Endodermal cell (in vitro differentiated cells): ENCODE results near the gene PASK. TPM values are rescaled to one million over a fixed set of nuclear protein-coding genes. Genes with fewer than 3 reads are reported as not detected.

Experiments used
- DNase-seq: peaks from one replicate; pipeline ENCODE4 v3.0.0-alpha.2; 2017
- H3K27ac ChIP-seq: 2 replicates; pipeline ENCODE4 v1.5.1; 2013; ENCODE audit warnings: mild to moderate bottlenecking, low read depth, low read length, moderate library complexity
- H3K27me3 ChIP-seq: 2 replicates; pipeline ENCODE4 v1.6.1; 2013; ENCODE audit warnings: mild to moderate bottlenecking, low read length, moderate library complexity; ENCODE audit not compliant: insufficient read depth, control insufficient read depth, poor library complexity, severe bottlenecking
- H3K36me3 ChIP-seq: 2 replicates; pipeline ENCODE4 v1.7.0; 2013; ENCODE audit warnings: mild to moderate bottlenecking, low read length, moderate library complexity; ENCODE audit not compliant: control insufficient read depth, insufficient read depth
- H3K4me1 ChIP-seq: one replicate; pipeline ENCODE4 v1.7.0; 2013; ENCODE audit warnings: low read length; ENCODE audit not compliant: control insufficient read depth, insufficient read depth
- H3K4me3 ChIP-seq: 2 replicates; pipeline ENCODE4 v1.5.1; 2013; ENCODE audit warnings: mild to moderate bottlenecking, low read length, moderate library complexity
- H3K9ac ChIP-seq: 2 replicates; pipeline ENCODE4 v1.6.1; 2013; ENCODE audit warnings: mild to moderate bottlenecking, low read length, moderate library complexity; ENCODE audit not compliant: poor library complexity, severe bottlenecking; ENCODE audit errors: extremely low read depth
- H3K9me3 ChIP-seq: 2 replicates; pipeline ENCODE4 v1.6.1; 2013; ENCODE audit warnings: mild to moderate bottlenecking, low read length, moderate library complexity; ENCODE audit not compliant: control insufficient read depth
- H3K27ac Mint-ChIP-seq: 2 replicates; pipeline ENCODE4 v1.8.0; 2020; ENCODE audit warnings: mixed read lengths
- H3K27me3 Mint-ChIP-seq: 2 replicates; pipeline ENCODE4 v1.8.0; 2021; ENCODE audit warnings: mild to moderate bottlenecking, mixed read lengths; ENCODE audit not compliant: insufficient read depth
- H3K36me3 Mint-ChIP-seq: 2 replicates; pipeline ENCODE4 v1.8.0; 2020; ENCODE audit warnings: low read depth, mixed read lengths
- H3K4me1 Mint-ChIP-seq: 2 replicates; pipeline ENCODE4 v1.8.0; 2020; ENCODE audit warnings: mixed read lengths
- H3K4me3 Mint-ChIP-seq: 2 replicates; pipeline ENCODE4 v1.8.0; 2020; ENCODE audit warnings: mild to moderate bottlenecking, moderate library complexity, mixed read lengths
- H3K9me3 Mint-ChIP-seq: 2 replicates; pipeline ENCODE4 v1.8.0; 2020; ENCODE audit warnings: mild to moderate bottlenecking, mixed read lengths
- WGBS, 2 experiments: methylation state at CpG; one replicate each; pipeline versions ENCODE4 v1.1.5 to v1.1.7; 2013; ENCODE audit warnings: missing lambda C conversion rate in 2 of 2, mixed read lengths in 1 of 2; ENCODE audit not compliant: insufficient coverage in 1 of 2, insufficient read length in 1 of 2; 5-methylcytosine and 5-hydroxymethylcytosine counted together
- total RNA-seq, 2 donors: library from RNA; stranded (reverse); fragmentation: NEBNext Ultra II Directional in 1 of 2; extraction: Animal tissue kit (Norgen Biotek cat#: 25700) in 1 of 2; gene quantifications; 2 replicates in 1 of 2; 3 replicates in 1 of 2; pipeline ENCODE4 v1.2.1, GENCODE V29; 2021
- TF ChIP-seq, protein P1 (sequence below): fragments of 200-600 bp; sonication (generic); conservative IDR thresholded peaks from 2 replicates; pipeline ENCODE4 v1.5.0; 2021; ENCODE audit warnings: antibody characterized with exemption, mild to moderate bottlenecking

Gene PASK
- total RNA-seq, 2 donors from 2014 or later: 76.5 to 94.5 TPM

- Mint-ChIP-seq H3K36me3 (no peaks in the 10 kb centered on the region), H3K27ac (no peak overlapping the region), H3K4me3 (no peak overlapping the region), H3K4me1 (no peaks in the 10 kb centered on the region), H3K9me3 (no peaks in the 10 kb centered on the region), H3K27me3 (peaks cover 6% of the 10 kb centered on the region)
- no peak overlapping the region for H3K4me3 ChIP-seq
- H3K27me3 ChIP-seq: no peaks in the 10 kb centered on the region
- H3K4me1 ChIP-seq: no peaks in the 10 kb centered on the region
- 90 to 91% methylated on average over 9 to 31 of the region's 31 CpGs for WGBS, 2 experiments
- no peak for DNase-seq
- no peak overlapping the region for H3K27ac ChIP-seq
- H3K36me3 ChIP-seq: no peaks in the 10 kb centered on the region
- no peaks in the 10 kb centered on the region for H3K9me3 ChIP-seq
- TF ChIP-seq, protein P1, sequence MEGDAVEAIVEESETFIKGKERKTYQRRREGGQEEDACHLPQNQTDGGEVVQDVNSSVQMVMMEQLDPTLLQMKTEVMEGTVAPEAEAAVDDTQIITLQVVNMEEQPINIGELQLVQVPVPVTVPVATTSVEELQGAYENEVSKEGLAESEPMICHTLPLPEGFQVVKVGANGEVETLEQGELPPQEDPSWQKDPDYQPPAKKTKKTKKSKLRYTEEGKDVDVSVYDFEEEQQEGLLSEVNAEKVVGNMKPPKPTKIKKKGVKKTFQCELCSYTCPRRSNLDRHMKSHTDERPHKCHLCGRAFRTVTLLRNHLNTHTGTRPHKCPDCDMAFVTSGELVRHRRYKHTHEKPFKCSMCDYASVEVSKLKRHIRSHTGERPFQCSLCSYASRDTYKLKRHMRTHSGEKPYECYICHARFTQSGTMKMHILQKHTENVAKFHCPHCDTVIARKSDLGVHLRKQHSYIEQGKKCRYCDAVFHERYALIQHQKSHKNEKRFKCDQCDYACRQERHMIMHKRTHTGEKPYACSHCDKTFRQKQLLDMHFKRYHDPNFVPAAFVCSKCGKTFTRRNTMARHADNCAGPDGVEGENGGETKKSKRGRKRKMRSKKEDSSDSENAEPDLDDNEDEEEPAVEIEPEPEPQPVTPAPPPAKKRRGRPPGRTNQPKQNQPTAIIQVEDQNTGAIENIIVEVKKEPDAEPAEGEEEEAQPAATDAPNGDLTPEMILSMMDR: no peak
- no peak overlapping the region for H3K9ac ChIP-seq
Measured at GRCh38 chr2:241070811-241071676, 78.2 kb downstream of the PASK start.

DNA sequence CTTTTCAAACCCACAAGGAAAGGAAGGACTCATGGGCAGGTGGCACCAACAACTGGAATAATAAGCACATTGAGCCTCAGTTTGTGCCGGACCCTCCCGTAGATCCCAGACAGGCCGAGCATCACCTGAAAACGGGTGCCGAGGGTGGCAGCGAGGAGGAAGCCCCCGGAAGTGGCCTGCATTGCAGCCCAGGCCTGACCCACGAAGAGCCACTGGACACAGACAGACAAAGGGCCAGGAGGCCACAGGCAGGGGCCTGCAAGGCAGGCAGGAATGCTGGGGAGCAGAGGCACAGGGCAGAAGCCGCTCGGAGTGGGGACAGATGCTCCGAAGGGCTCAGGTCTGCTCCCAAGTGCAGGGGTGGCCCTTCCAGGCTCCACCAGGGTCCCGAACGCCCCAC lies 78.9 kb downstream of the PASK start:
- no peak overlapping the region for H3K27ac ChIP-seq
- Mint-ChIP-seq H3K9me3 (no peaks in the 10 kb centered on the region), H3K4me1 (no peaks in the 10 kb centered on the region), H3K27me3 (peaks cover 6% of the 10 kb centered on the region), H3K4me3 (no peak overlapping the region), H3K36me3 (no peaks in the 10 kb centered on the region), H3K27ac (no peak overlapping the region)
- H3K4me3 ChIP-seq: no peak overlapping the region
- no peak overlapping the region for H3K9ac ChIP-seq
- DNase-seq: no peak
- TF ChIP-seq, protein P1: no peak
- H3K4me1 ChIP-seq: no peaks in the 10 kb centered on the region
- H3K36me3 ChIP-seq: no peaks in the 10 kb centered on the region
- WGBS, 2 experiments: 88 to 96% methylated on average over 8 to 13 of the region's 13 CpGs
- H3K27me3 ChIP-seq: no peaks in the 10 kb centered on the region
- H3K9me3 ChIP-seq: no peaks in the 10 kb centered on the region

- no peaks in the 10 kb centered on the region for H3K9me3 Mint-ChIP-seq
- H3K27ac Mint-ChIP-seq: no peak overlapping the region
- 86 to 97% methylated on average over 10 to 26 of the region's 26 CpGs for WGBS, 2 experiments
- Histone ChIP-seq H3K9me3 (no peaks in the 10 kb centered on the region), H3K4me1 (no peaks in the 10 kb centered on the region), H3K9ac (no peak overlapping the region), H3K4me3 (no peak overlapping the region), H3K27ac (no peak overlapping the region), H3K36me3 (no peaks in the 10 kb centered on the region), H3K27me3 (no peaks in the 10 kb centered on the region)
- no peaks in the 10 kb centered on the region for H3K36me3 Mint-ChIP-seq
- DNase-seq: peak; percentile 71
- no peak overlapping the region for H3K4me3 Mint-ChIP-seq
- H3K4me1 Mint-ChIP-seq: no peaks in the 10 kb centered on the region
- TF ChIP-seq, protein P1: no peak
- peaks cover 6% of the 10 kb centered on the region for H3K27me3 Mint-ChIP-seq
Measured at GRCh38 chr2:241069821-241070281, 79.4 kb downstream of the PASK start.
